ENCODE data around the gene MIOX. TPM values are rescaled to one million over a fixed set of nuclear protein-coding genes. Genes with fewer than 3 reads are reported as not detected.
A peak's percentile ranks its signal among the peaks of the same experiment; 100 is the strongest.

Gene MIOX
- total and polyA plus RNA-seq, 9 of the 15 experiments (the other 6 are each of a cell fraction or from before 2014, with no cell fraction given), result 0.08 TPM; not detected in 8

- Histone ChIP-seq H3K4me3 (no peak overlapping the region), H3K36me3 (ENCODE audit: control insufficient read depth, insufficient read depth, low read length) (no peaks in the 10 kb centered on the region), H4K20me1 (replicated peaks; ENCODE audit: control insufficient read depth, insufficient read depth, low read length) (no peaks in the 10 kb centered on the region), H3K4me2 (ENCODE audit: insufficient read depth, low read length) (no peak overlapping the region), H3K4me1 (replicated peaks in 1 of 2; ENCODE audit: control insufficient read depth in 2 of 2, insufficient read depth in 2 of 2, low read length in 2 of 2) (peaks cover 0 to 29% of the 10 kb centered on the region in 2 experiments; a peak in 2 of 5 replicates), H3K9me3 (replicated peaks; ENCODE audit: control insufficient read depth, insufficient read depth, low read depth, low read length) (no peaks in the 10 kb centered on the region), H3K9me1 (ENCODE audit: control insufficient read depth, insufficient read depth, low read length) (no peaks in the 10 kb centered on the region), H2AFZ (ENCODE audit: low read depth, low read length) (no peak overlapping the region), H3K9ac (ENCODE audit: insufficient read depth in 1 of 2, low read depth in 2 of 2, low read length in 2 of 2) (no peak overlapping the region), H3K79me2 (ENCODE audit: control insufficient read depth, insufficient read depth, low read length) (no peaks in the 10 kb centered on the region), H3K27me3 (ENCODE audit: control insufficient read depth in 2 of 2, insufficient read depth in 2 of 2, low read length in 2 of 2) (no peaks in the 10 kb centered on the region), H3K27ac (ENCODE audit: extremely low read depth, low read depth, low read length) (no peak overlapping the region)
- POLR2A ChIA-PET, result no interaction called here
- in situ Hi-C loops (cut with MboI) (no loop called here), intact Hi-C loops (cut with micrococcal nuclease) (no loop called here)
- WGBS (ENCODE audit: insufficient coverage, low coverage, missing lambda C conversion rate), result 40% methylated on average over 23 of the region's 27 CpGs
- TF ChIP-seq JUND (IDR thresholded peaks at IDR 0.05; ENCODE audit: borderline replicate concordance, low read depth, low read length) (no peak), JUND (tag; IDR thresholded peaks at IDR 0.05; ENCODE audit: borderline replicate concordance, low read depth, low read length) (no peak), PRDM10 (IDR thresholded peaks at IDR 0.05; ENCODE audit: partially characterized antibody) (peak; percentile 37), L3MBTL2 (IDR thresholded peaks at IDR 0.05) (peak; percentile 46; the same call in 1 of the 2 replicates), E2F6 (IDR thresholded peaks at IDR 0.05; ENCODE audit: borderline replicate concordance in 1 of 2, extremely low read depth in 1 of 2, insufficient read depth in 1 of 2, insufficient read length in 1 of 2, low read depth in 1 of 2, low read length in 1 of 2, poor library complexity in 1 of 2, severe bottlenecking in 1 of 2) (peak in 1 of 2 experiments; percentile 32), REST (IDR thresholded peaks at IDR 0.05; ENCODE audit: borderline replicate concordance) (no peak), REST (CRISPR knock-in tag; IDR thresholded peaks at IDR 0.05; ENCODE audit: low read depth) (no peak)
- CTCF ChIA-PET (ENCODE audit: low intra/inter-chr PET ratio), result no interaction called here
- DNase-seq (ENCODE audit: extremely low read depth in 1 of 4, low spot score in 3 of 4) (no peak), FAIRE-seq (no peak), ATAC-seq (no peak)
- no TSS peak for BruUV-seq (replicated peaks)
Observed at GRCh38 chr22:50490531-50491308, 4.1 kb downstream of the MIOX start.
